ENCODE data around the gene GRK6.
A peak's percentile ranks its signal among the peaks of the same experiment; 100 is the strongest.

GRK6 gene

GRCh38 chr5:177440990-177441780, 14.7 kb downstream of the GRK6 start:
- no peak for DNase-seq

GRCh38 chr5:177442066-177442826, 15.8 kb downstream of the GRK6 start:
- no peak for DNase-seq

- no peak for DNase-seq
Measured at GRCh38 chr5:177443144-177443983, 16.9 kb downstream of the GRK6 start.

GRCh38 chr5:177444106-177445051, 17.9 kb downstream of the GRK6 start:
- DNase-seq: no peak

- DNase-seq: no peak
Measured at GRCh38 chr5:177445052-177445916, 18.8 kb downstream of the GRK6 start.

- DNase-seq: no peak
Measured at GRCh38 chr5:177445917-177446199, 19.4 kb downstream of the GRK6 start.

- peak; percentile 29 to 68 for DNase-seq
Measured at GRCh38 chr5:177446200-177447065, 20.0 kb downstream of the GRK6 start, which contains the start of gene PRR7. Gene PRR7, plus strand, starts transcription at chr5:177446814. Its CDS starts 8,254 bp downstream, at chr5:177455068.

- DNase-seq: peak in 1 of 2 experiments; percentile 72
Measured at GRCh38 chr5:177447066-177447610, 20.7 kb downstream of the GRK6 start.

- peak in 1 of 2 experiments; percentile 41 for DNase-seq
Measured at GRCh38 chr5:177447611-177448243, 21.3 kb downstream of the GRK6 start.

- no peak for DNase-seq
Measured at GRCh38 chr5:177448244-177448950, 21.9 kb downstream of the GRK6 start.

- DNase-seq: no peak
Measured at GRCh38 chr5:177449140-177450061, 22.9 kb downstream of the GRK6 start.

- DNase-seq: no peak
Measured at GRCh38 chr5:177450667-177451424, 24.4 kb downstream of the GRK6 start.

GRCh38 chr5:177452688-177453638, 26.5 kb downstream of the GRK6 start:
- peak in 1 of 2 experiments; percentile 22 for DNase-seq

GRCh38 chr5:177453852-177454396, 27.4 kb downstream of the GRK6 start:
- peak; percentile 18 to 61 for DNase-seq

- DNase-seq: peak; percentile 64 to 91
Measured at GRCh38 chr5:177454397-177455035, 28.0 kb downstream of the GRK6 start.

Measured in NCI-H446 (cell line).